PC-3 (cell line): ENCODE results near the gene NADK. TPM values are rescaled to one million over a fixed set of nuclear protein-coding genes. Genes with fewer than 3 reads are reported as not detected.

Experiments
- ATAC-seq: fragments of 200-7000 bp; cut with Tn5 transposase; 2 replicates; pipeline ENCODE4 v1.9.1; 2020; ENCODE audit warnings: mild to moderate bottlenecking, moderate library complexity
- BruUV-seq: library from RNA; stranded (reverse); fragments of 400-500 nt; replicated peaks from 2 replicates; lab custom pipeline; 2021; lab: Mats Ljungman, UMichigan
- CTCF ChIA-PET: fragments of 300-600 bp; sonication (Branson Sonifier 250); formaldehyde crosslinking; loops from one replicate; lab custom pipeline; 2022; ENCODE audit warnings: antibody characterized with exemption; lab: Charles Lee
- POLR2A ChIA-PET: fragments of 300-600 bp; sonication (Branson Sonifier 250); formaldehyde crosslinking; loops from one replicate; lab custom pipeline; 2022; ENCODE audit warnings: antibody characterized with exemption; ENCODE audit not compliant: unreplicated experiment; lab: Charles Lee
- DNase-seq: peaks from one replicate; pipeline ENCODE4 v3.0.0-alpha.2; 2015
- H2AFZ ChIP-seq: fragments of 300-600 bp; sonication (generic); 2 replicates; pipeline ENCODE4 v1.6.0; 2016; ENCODE audit warnings: antibody characterized with exemption, low read length
- H3F3A ChIP-seq: fragments of 300-600 bp; sonication (generic); one replicate; pipeline ENCODE4 v1.6.0; 2017; ENCODE audit warnings: antibody characterized with exemption, low read length, control low read depth, mild to moderate bottlenecking; ENCODE audit not compliant: unreplicated experiment
- H3K27ac ChIP-seq: fragments of 300-600 bp; sonication (generic); 2 replicates; pipeline ENCODE4 v1.5.1; 2016; ENCODE audit warnings: mild to moderate bottlenecking, low read length
- H3K27me3 ChIP-seq: fragments of 300-600 bp; sonication (generic); 2 replicates; pipeline ENCODE4 v1.6.1; 2016; ENCODE audit warnings: low read length, mixed read lengths
- H3K36me3 ChIP-seq: fragments of 300-600 bp; sonication (generic); 2 replicates; pipeline ENCODE4 v1.6.1; 2016; ENCODE audit warnings: low read depth, mixed run types, low read length, mixed read lengths
- H3K4me1 ChIP-seq: fragments of 300-600 bp; sonication (generic); 2 replicates; pipeline ENCODE4 v1.5.1; 2016; ENCODE audit warnings: low read length; ENCODE audit not compliant: insufficient read depth
- H3K4me2 ChIP-seq: fragments of 300-600 bp; sonication (generic); 2 replicates; pipeline ENCODE4 v1.6.0; 2016; ENCODE audit warnings: low read length
- H3K4me3 ChIP-seq: fragments of 300-600 bp; sonication (generic); 2 replicates; pipeline ENCODE4 v1.5.1; 2016; ENCODE audit warnings: mild to moderate bottlenecking, low read length, mixed read lengths
- H3K79me2 ChIP-seq: fragments of 300-600 bp; sonication (generic); 2 replicates; pipeline ENCODE4 v1.6.1; 2017; ENCODE audit warnings: low read length, mixed read lengths
- H3K9ac ChIP-seq: fragments of 300-600 bp; sonication (generic); 2 replicates; pipeline ENCODE4 v1.6.0; 2016; ENCODE audit warnings: mild to moderate bottlenecking, low read length
- H3K9me2 ChIP-seq: fragments of 300-600 bp; sonication (generic); replicated peaks from 2 replicates; pipeline ENCODE4 v1.6.1; 2016; ENCODE audit warnings: mixed run types, low read length, mixed read lengths
- H3K9me3 ChIP-seq: fragments of 300-600 bp; sonication (generic); 2 replicates; pipeline ENCODE4 v1.6.1; 2016; ENCODE audit warnings: low read length, mixed read lengths
- H4K20me1 ChIP-seq: fragments of 300-600 bp; sonication (generic); 2 replicates; pipeline ENCODE4 v1.6.1; 2016; ENCODE audit warnings: low read length, mixed read lengths
- CTCF ChIP-seq: fragments of 300-600 bp; sonication (generic); conservative IDR thresholded peaks from 2 replicates; pipeline ENCODE4 v1.5.1; 2017; ENCODE audit warnings: antibody characterized with exemption, low read depth, mild to moderate bottlenecking, low read length
- EZH2 ChIP-seq: fragments of 300-600 bp; sonication (generic); IDR thresholded peaks from one replicate; pipeline ENCODE4 v1.6.1; 2017; ENCODE audit warnings: antibody characterized with exemption, mild to moderate bottlenecking, low read length; ENCODE audit not compliant: unreplicated experiment
- EZH2phosphoT487 ChIP-seq: fragments of 300-600 bp; sonication (generic); IDR thresholded peaks from 2 replicates; pipeline ENCODE4 v1.6.1; 2018; ENCODE audit warnings: mild to moderate bottlenecking, antibody characterized with exemption, low read length, borderline replicate concordance
- intact Hi-C: fragments of 100-400 bp; cut with micrococcal nuclease; formaldehyde crosslinking; loops from 2 replicates; pipeline ENCODE4 v1.9.0; 2023
- total RNA-seq: library from RNA; depleted of rRNA; stranded (reverse); fragments of >200 nt; gene quantifications from 2 replicates; pipeline ENCODE4 v1.2.3, GENCODE V29; 2014

NADK gene
- total RNA-seq, 1 experiment from 2014 or later = 130 TPM

GRCh38 chr1:1763657-1764621 lies 14.3 kb downstream of the NADK start:
- no peaks in the 10 kb centered on the region for H3K9me2 ChIP-seq
- H3K27me3 ChIP-seq = no peaks in the 10 kb centered on the region
- H3K4me2 ChIP-seq = peak overlapping the region; percentile 2; the same call in 1 of the 2 replicates
- no peak for TF ChIP-seq EZH2phosphoT487
- no peak for TF ChIP-seq EZH2
- 0 out of 2 replicates have a peak, but pooled peaks have one; percentile 23 for TF ChIP-seq CTCF
- H3K4me3 ChIP-seq = no peak overlapping the region
- no TSS peak for BruUV-seq
- peak overlapping the region; percentile 18; the same call in 1 of the 2 replicates for H3K9ac ChIP-seq
- no peaks in the 10 kb centered on the region for H3F3A ChIP-seq
- peak overlapping the region; percentile 71 for H3K27ac ChIP-seq
- intact Hi-C loops = loop anchor here (2.0 kb wide), 1 partner anchor 13 kb away; no protein-coding TSS in a partner anchor
- no peak overlapping the region for H2AFZ ChIP-seq
- CTCF ChIA-PET = interaction anchor here (0.7 kb wide), 1 partner anchor 142 kb away, joined by 9 read pairs; no protein-coding TSS in a partner anchor
- POLR2A ChIA-PET = interaction anchor here (0.5 kb wide), 1 partner anchor 18 kb away, joined by 3 read pairs; no protein-coding TSS in a partner anchor
- H4K20me1 ChIP-seq = peaks cover 16% of the 10 kb centered on the region
- H3K9me3 ChIP-seq = no peaks in the 10 kb centered on the region
- DNase-seq (peak; percentile 10), ATAC-seq (no peak)
- H3K79me2 ChIP-seq = peaks cover 89% of the 10 kb centered on the region
- H3K4me1 ChIP-seq = peaks cover 32% of the 10 kb centered on the region
- peaks cover 43% of the 10 kb centered on the region for H3K36me3 ChIP-seq

GRCh38 chr1:1761504-1762376 lies 16.5 kb downstream of the NADK start:
- Histone ChIP-seq H3K9me3 (no peaks in the 10 kb centered on the region), H3K4me1 (peaks cover 45% of the 10 kb centered on the region), H3K4me2 (no peak overlapping the region), H3K27ac (no peak overlapping the region), H4K20me1 (peaks cover 16% of the 10 kb centered on the region), H3K9me2 (no peaks in the 10 kb centered on the region), H3F3A (no peaks in the 10 kb centered on the region), H3K9ac (no peak overlapping the region), H3K27me3 (no peaks in the 10 kb centered on the region), H2AFZ (no peak overlapping the region), H3K79me2 (peaks cover 82% of the 10 kb centered on the region), H3K36me3 (peaks cover 55% of the 10 kb centered on the region), H3K4me3 (no peak overlapping the region)
- ChIA-PET POLR2A (no interaction called here), CTCF (no interaction called here)
- ATAC-seq = no peak
- no peak for TF ChIP-seq EZH2phosphoT487
- TF ChIP-seq CTCF = no peak
- no peak for TF ChIP-seq EZH2
- intact Hi-C loops = loop anchor here (2.0 kb wide), 1 partner anchor 15 kb away; no protein-coding TSS in a partner anchor
- peak; percentile 1 for DNase-seq
- BruUV-seq = no TSS peak
